Mucosa of rectum (tissue), 2 donors: ENCODE results near the gene TNFSF13.

Source experiments
- H3K27ac ChIP-seq, 2 donors: one replicate each; pipeline ENCODE4 v1.7.0; 2013; ENCODE audit warnings: inconsistent platforms in 2 of 2, low read depth in 2 of 2, low read length in 2 of 2
- H3K27me3 ChIP-seq, 2 donors: one replicate each; pipeline ENCODE4 v1.7.0; 2013; ENCODE audit warnings: low read length in 2 of 2; ENCODE audit not compliant: control insufficient read depth in 2 of 2, insufficient read depth in 2 of 2
- H3K36me3 ChIP-seq, 2 donors: one replicate each; pipeline ENCODE4 v1.7.0; 2013; ENCODE audit warnings: low read length in 2 of 2; ENCODE audit not compliant: control insufficient read depth in 2 of 2, insufficient read depth in 2 of 2
- H3K4me1 ChIP-seq, 2 donors: one replicate each; pipeline ENCODE4 v1.7.0; 2013; ENCODE audit warnings: low read length in 2 of 2, mild to moderate bottlenecking in 1 of 2; ENCODE audit not compliant: control insufficient read depth in 2 of 2, insufficient read depth in 2 of 2
- H3K4me3 ChIP-seq, 2 donors: one replicate each; pipeline ENCODE4 v1.7.0; 2013; ENCODE audit warnings: low read length in 2 of 2
- H3K9ac ChIP-seq, 2 donors: one replicate each; pipeline ENCODE4 v1.7.0; 2013; ENCODE audit warnings: low read length in 2 of 2, low read depth in 1 of 2, mild to moderate bottlenecking in 1 of 2
- H3K9me3 ChIP-seq, 2 donors: one replicate each; pipeline ENCODE4 v1.7.0; 2013; ENCODE audit warnings: low read length in 2 of 2; ENCODE audit not compliant: control insufficient read depth in 2 of 2
- donor health status: healthy.
- donor health status: Normal muscosa, but diverticular disease.

Gene TNFSF13

GRCh38 chr17:7551396-7551795 is 7.2 kb upstream of the TNFSF13 start:
- no peak overlapping the region for H3K4me3 ChIP-seq
- H3K36me3 ChIP-seq: peaks cover 0 to 3% of the 10 kb centered on the region in 2 donors
- no peaks in the 10 kb centered on the region for H3K9me3 ChIP-seq
- H3K27ac ChIP-seq: no peak overlapping the region
- H3K27me3 ChIP-seq: no peaks in the 10 kb centered on the region
- no peak overlapping the region for H3K9ac ChIP-seq
- peaks cover 14 to 16% of the 10 kb centered on the region in 2 donors for H3K4me1 ChIP-seq

DNA sequence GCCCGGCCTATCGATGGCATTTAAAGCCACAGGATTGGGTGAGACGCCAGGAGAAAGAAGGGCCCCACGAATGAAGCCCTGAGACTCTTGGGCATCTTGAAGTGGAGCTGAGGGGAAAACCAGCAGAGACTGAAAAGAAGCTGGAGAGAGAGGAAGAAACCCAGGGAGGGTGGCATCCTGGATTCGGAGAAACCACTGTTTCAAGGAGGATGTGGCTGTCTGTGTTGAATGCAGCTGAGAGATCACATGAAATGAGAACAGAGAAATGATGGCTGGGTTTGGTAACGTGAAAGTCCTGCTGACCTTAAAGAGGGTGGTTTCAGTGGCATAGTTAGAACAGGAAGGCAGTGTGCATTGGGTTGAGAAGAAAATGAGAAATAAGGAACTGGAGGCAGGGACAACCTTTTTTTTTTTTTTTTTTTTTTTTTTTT is 5.9 kb upstream of the TNFSF13 start:
- Histone ChIP-seq H3K9me3 (no peaks in the 10 kb centered on the region), H3K9ac (no peak overlapping the region)

DNA sequence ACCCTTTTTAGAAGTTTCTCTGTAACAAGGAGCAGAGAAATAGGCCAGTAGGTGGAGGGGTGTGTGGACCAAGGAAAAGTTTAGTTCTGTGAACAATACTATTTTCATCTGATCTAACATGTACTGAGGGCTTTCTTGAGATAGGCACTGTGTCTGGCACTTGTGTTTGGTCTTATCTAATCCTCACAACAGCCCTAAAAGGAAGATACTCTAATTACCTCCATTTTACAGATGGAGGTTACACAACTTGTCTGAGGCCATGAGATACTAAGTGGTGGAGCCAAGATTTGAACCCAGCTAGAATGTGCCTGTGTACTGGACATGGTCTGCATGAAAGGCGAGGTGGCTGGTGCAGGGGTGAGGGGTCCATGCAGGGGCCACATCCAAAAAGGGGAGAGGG is 5.2 kb upstream of the TNFSF13 start:
- Histone ChIP-seq H3K27ac (peak overlapping the region; percentile 9 to 56), H3K9ac (no peak overlapping the region), H3K4me1 (peaks cover 30 to 31% of the 10 kb centered on the region in 2 donors)

More for the DNA sequence above, 5.9 kb upstream of the TNFSF13 start:
- H3K27me3 ChIP-seq: no peaks in the 10 kb centered on the region
- H3K36me3 ChIP-seq: peaks cover 0 to 3% of the 10 kb centered on the region in 2 donors
- peaks cover 25 to 27% of the 10 kb centered on the region in 2 donors for H3K4me1 ChIP-seq
- no peak overlapping the region for H3K4me3 ChIP-seq
- H3K27ac ChIP-seq: peak overlapping the region in 1 of 2 donors; percentile 63

GRCh38 chr17:7555320-7555948 is 3.1 kb upstream of the TNFSF13 start:
- Histone ChIP-seq H3K9ac (no peak overlapping the region), H3K27me3 (no peaks in the 10 kb centered on the region), H3K4me1 (peaks cover 38 to 40% of the 10 kb centered on the region in 2 donors), H3K36me3 (peaks cover 0 to 3% of the 10 kb centered on the region in 2 donors), H3K9me3 (no peaks in the 10 kb centered on the region), H3K4me3 (no peak overlapping the region), H3K27ac (no peak overlapping the region)

More for the DNA sequence above, 5.2 kb upstream of the TNFSF13 start:
- Histone ChIP-seq H3K36me3 (peaks cover 0 to 3% of the 10 kb centered on the region in 2 donors), H3K27me3 (no peaks in the 10 kb centered on the region), H3K9me3 (no peaks in the 10 kb centered on the region), H3K4me3 (no peak overlapping the region)

GRCh38 chr17:7556627-7557026 is 1.9 kb upstream of the TNFSF13 start:
- Histone ChIP-seq H3K4me1 (peaks cover 47 to 52% of the 10 kb centered on the region in 2 donors), H3K9ac (peak overlapping the region; percentile 63 to 94), H3K36me3 (peaks cover 0 to 3% of the 10 kb centered on the region in 2 donors), H3K9me3 (no peaks in the 10 kb centered on the region), H3K27me3 (no peaks in the 10 kb centered on the region), H3K4me3 (peak overlapping the region; percentile 69 to 85), H3K27ac (peak overlapping the region; percentile 98 to 99)

DNA sequence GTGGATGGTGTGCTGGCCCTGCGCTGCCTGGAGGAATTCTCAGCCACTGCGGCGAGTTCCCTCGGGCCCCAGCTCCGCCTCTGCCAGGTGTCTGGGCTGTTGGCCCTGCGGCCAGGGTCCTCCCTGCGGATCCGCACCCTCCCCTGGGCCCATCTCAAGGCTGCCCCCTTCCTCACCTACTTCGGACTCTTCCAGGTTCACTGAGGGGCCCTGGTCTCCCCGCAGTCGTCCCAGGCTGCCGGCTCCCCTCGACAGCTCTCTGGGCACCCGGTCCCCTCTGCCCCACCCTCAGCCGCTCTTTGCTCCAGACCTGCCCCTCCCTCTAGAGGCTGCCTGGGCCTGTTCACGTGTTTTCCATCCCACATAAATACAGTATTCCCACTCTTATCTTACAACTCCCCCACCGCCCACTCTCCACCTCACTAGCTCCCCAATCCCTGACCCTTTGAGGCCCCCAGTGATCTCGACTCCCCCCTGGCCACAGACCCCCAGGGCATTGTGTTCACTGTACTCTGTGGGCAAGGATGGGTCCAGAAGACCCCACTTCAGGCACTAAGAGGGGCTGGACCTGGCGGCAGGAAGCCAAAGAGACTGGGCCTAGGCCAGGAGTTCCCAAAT is 1.3 kb upstream of the TNFSF13 start:
- Histone ChIP-seq H3K4me3 (peak overlapping the region; percentile 69 to 85), H3K27ac (peak overlapping the region; percentile 98 to 99), H3K9me3 (no peaks in the 10 kb centered on the region), H3K36me3 (peaks cover 0 to 3% of the 10 kb centered on the region in 2 donors), H3K27me3 (no peaks in the 10 kb centered on the region), H3K4me1 (peaks cover 48 to 53% of the 10 kb centered on the region in 2 donors), H3K9ac (peak overlapping the region; percentile 77 to 94)

DNA sequence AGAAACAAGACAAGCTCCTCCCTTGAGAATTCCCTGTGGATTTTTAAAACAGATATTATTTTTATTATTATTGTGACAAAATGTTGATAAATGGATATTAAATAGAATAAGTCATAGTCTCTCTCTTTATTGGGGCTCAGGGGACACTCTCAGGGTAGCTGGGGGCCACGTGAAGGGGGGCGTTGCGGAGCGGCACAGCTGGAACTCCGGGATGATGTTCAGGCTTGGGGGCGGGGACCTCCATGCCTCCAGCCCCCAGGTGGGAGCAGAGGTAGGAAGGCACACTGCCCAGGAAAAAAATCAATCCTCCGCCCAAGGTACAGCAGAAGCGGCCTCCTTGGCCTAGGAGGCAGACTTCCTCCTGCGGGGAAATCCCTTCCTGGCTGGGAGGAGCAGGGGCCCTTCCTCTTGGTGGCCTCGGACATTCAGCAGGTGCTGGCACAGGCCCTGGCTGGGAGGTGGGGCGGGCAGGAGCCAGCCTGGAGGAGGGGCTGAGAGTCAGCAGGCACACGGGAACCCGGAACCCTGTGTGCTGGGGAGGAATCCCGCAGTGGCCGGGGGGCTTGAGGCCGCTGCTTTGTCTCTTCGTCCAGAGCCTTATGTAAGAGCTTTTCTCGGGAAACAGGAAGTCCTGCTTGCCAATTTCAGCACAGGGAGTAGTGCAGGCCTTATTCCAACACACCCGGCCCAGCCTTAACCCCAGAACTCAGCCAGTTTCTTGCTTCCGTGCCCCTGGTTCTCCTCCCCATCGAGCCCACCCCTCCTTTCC is 591 bp upstream of the TNFSF13 start:
- peak overlapping the region; percentile 77 to 94 for H3K9ac ChIP-seq
- peak overlapping the region; percentile 98 to 99 for H3K27ac ChIP-seq
- peak overlapping the region; percentile 69 to 85 for H3K4me3 ChIP-seq
- H3K9me3 ChIP-seq: no peaks in the 10 kb centered on the region
- peaks cover 0 to 3% of the 10 kb centered on the region in 2 donors for H3K36me3 ChIP-seq
- no peaks in the 10 kb centered on the region for H3K27me3 ChIP-seq
- peaks cover 55 to 59% of the 10 kb centered on the region in 2 donors for H3K4me1 ChIP-seq

GRCh38 chr17:7559320-7560171 is 996 bp downstream of the TNFSF13 start:
- Histone ChIP-seq H3K27me3 (no peaks in the 10 kb centered on the region), H3K9ac (peak overlapping the region; percentile 77 to 94), H3K9me3 (no peaks in the 10 kb centered on the region), H3K4me1 (peaks cover 57 to 59% of the 10 kb centered on the region in 2 donors), H3K27ac (peak overlapping the region; percentile 98 to 99), H3K4me3 (peak overlapping the region; percentile 69 to 85), H3K36me3 (peaks cover 3 to 4% of the 10 kb centered on the region in 2 donors)

DNA sequence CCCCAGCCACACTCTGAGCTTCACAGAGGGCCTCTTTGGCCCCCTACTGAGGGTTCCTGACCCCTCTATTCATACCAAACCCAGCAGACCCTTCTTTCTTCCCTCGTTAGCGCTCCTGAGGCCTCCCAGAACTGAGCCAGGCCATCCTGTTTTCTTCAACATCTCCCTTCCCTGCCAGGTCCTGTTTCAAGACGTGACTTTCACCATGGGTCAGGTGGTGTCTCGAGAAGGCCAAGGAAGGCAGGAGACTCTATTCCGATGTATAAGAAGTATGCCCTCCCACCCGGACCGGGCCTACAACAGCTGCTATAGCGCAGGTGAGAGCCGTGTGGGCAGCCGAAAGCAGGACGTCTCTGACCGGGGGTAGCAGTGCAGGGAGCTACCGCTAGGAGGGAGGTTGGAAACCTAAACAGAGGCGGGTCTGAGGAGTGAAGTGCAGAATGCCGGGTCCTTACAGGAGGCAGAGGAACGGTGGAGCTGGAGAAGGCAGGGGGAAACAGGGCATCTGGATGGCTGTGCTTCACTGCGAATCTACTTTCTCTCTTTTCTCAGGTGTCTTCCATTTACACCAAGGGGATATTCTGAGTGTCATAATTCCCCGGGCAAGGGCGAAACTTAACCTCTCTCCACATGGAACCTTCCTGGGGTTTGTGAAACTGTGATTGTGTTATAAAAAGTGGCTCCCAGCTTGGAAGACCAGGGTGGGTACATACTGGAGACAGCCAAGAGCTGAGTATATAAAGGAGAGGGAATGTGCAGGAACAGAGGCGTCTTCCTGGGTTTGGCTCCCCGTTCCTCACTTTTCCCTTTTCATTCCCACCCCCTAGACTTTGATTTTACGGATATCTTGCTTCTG is 1.9 kb downstream of the TNFSF13 start:
- Histone ChIP-seq H3K27me3 (no peaks in the 10 kb centered on the region), H3K4me3 (peak overlapping the region; percentile 69 to 85), H3K4me1 (peaks cover 57 to 59% of the 10 kb centered on the region in 2 donors), H3K9me3 (no peaks in the 10 kb centered on the region), H3K27ac (peak overlapping the region; percentile 98 to 99), H3K36me3 (peaks cover 7 to 12% of the 10 kb centered on the region in 2 donors), H3K9ac (peak overlapping the region; percentile 77 to 94)
